Endometrial microvascular endothelial cells (primary cell): Measurements from ENCODE around the gene HSP90B1. TPM values are rescaled to one million over a fixed set of nuclear protein-coding genes. Genes with fewer than 3 reads are reported as not detected.

ENCODE experiments used
- in situ Hi-C: cut with HindIII; loops from 2 replicates; pipeline ENCODE4 v1.10.0; 2017; ENCODE audit warnings: low sequenced_read_pairs, low pct_unique_long_range_greater_than_20kb; ENCODE audit errors: inconsistent ontology term
- total RNA-seq: library from RNA; depleted of rRNA; stranded (reverse); fragments of >200 nt; gene quantifications from one replicate; pipeline ENCODE4 v1.2.3, GENCODE V29; 2015; ENCODE audit errors: inconsistent ontology term

The HSP90B1 gene
- total RNA-seq: 501 TPM

- in situ Hi-C loops: no loop called here
Observed at GRCh38 chr12:103930034-103930786, at the start of gene HSP90B1. TSS of gene HSP90B1 (plus strand) at chr12:103930410. CDS start at chr12:103930516, 106 bp downstream.

- in situ Hi-C loops: no loop called here
Observed at GRCh38 chr12:103881261-103881660, 48.9 kb upstream of the HSP90B1 start.

- in situ Hi-C loops: no loop called here
Observed at GRCh38 chr12:103882861-103883596, 47.2 kb upstream of the HSP90B1 start.

GRCh38 chr12:103883908-103884307 lies 46.3 kb upstream of the HSP90B1 start:
- in situ Hi-C loops: no loop called here

GRCh38 chr12:103884316-103884715 lies 45.9 kb upstream of the HSP90B1 start:
- in situ Hi-C loops: no loop called here

- in situ Hi-C loops: no loop called here
Observed at GRCh38 chr12:103886195-103886797, 43.9 kb upstream of the HSP90B1 start.

GRCh38 chr12:103887738-103888137 lies 42.5 kb upstream of the HSP90B1 start:
- in situ Hi-C loops: no loop called here

- in situ Hi-C loops: no loop called here
Observed at GRCh38 chr12:103897316-103897715, 32.9 kb upstream of the HSP90B1 start.

- in situ Hi-C loops: no loop called here
Observed at GRCh38 chr12:103901518-103902173, 28.6 kb upstream of the HSP90B1 start.

- in situ Hi-C loops: no loop called here
Observed at GRCh38 chr12:103903993-103904392, 26.2 kb upstream of the HSP90B1 start.

GRCh38 chr12:103905730-103906349 lies 24.4 kb upstream of the HSP90B1 start:
- in situ Hi-C loops: no loop called here

- in situ Hi-C loops: no loop called here
Observed at GRCh38 chr12:103908246-103908541, 22.0 kb upstream of the HSP90B1 start.

GRCh38 chr12:103908877-103909276 lies 21.3 kb upstream of the HSP90B1 start:
- in situ Hi-C loops: no loop called here

- in situ Hi-C loops: no loop called here
Observed at GRCh38 chr12:103909811-103910210, 20.4 kb upstream of the HSP90B1 start.

GRCh38 chr12:103912069-103912468 lies 18.1 kb upstream of the HSP90B1 start:
- in situ Hi-C loops: no loop called here

GRCh38 chr12:103913100-103913499 lies 17.1 kb upstream of the HSP90B1 start:
- in situ Hi-C loops: no loop called here

- in situ Hi-C loops: no loop called here
Observed at GRCh38 chr12:103915306-103915705, 14.9 kb upstream of the HSP90B1 start.

- in situ Hi-C loops: no loop called here
Observed at GRCh38 chr12:103917873-103918272, 12.3 kb upstream of the HSP90B1 start.
